Glomerular visceral epithelial cell (primary cell): ENCODE measurements around the gene FADS6.

Source experiments
- DNase-seq: peaks from one replicate; pipeline ENCODE4 v3.0.0-alpha.2; 2016; ENCODE audit errors: extremely low spot score

FADS6 gene, protein sequence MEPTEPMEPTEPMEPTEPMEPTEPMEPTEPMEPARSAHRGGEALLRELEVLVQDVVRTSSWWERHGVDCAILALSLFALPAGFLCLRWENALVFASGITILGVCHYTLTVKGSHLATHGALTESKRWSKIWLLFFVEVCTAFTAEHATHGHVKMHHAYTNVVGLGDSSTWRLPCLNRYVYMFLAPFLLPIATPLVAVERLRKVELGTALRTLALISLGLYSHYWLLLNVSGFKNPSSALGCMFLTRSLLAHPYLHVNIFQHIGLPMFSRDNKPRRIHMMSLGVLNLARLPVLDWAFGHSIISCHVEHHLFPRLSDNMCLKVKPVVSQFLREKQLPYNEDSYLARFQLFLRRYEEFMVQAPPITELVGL

DNA sequence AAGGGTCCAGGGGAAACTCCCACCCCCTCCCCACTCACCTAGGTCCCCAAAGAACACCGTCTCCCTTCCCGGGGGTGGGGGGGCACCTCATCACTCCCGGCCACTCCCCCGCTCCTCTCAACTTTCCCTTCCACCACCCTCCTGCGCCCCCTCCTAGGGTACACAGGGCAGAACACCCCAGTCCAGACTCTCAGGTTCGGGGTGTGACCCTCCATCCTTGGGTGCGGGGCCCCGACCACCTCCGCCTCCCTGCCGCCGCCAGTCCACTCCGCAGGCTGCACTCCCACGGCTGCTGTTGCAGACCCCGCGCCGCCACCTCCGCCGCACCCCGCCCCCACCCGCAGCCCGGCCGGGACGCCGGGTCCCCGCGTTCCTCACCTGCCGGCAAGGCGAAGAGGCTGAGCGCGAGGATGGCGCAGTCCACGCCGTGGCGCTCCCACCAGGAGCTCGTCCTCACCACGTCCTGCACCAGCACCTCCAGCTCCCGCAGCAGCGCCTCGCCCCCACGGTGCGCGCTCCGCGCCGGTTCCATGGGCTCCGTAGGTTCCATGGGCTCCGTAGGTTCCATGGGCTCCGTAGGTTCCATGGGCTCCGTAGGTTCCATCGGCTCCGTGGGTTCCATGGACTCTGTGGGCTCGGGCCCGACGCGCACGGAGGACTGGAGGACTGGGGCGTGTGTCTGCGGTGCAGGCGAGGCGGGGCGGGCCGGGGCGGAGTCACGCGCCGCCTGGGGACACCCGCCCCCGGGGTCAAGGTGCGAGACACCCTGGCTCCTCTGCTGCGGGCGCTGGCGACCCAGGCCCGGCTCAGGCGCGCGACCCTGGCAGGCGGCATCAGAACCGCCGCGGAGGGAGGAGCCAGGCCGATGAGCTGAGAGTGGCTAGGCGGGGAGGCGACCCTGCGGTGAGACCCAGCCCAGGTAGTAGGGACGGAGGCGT, at the start of gene FADS6:
TSS of gene FADS6 (minus strand) at position 660 of the 938 bp plus-strand sequence. CDS start at position 622, 38 bp downstream.
- DNase-seq = no peak

DNA sequence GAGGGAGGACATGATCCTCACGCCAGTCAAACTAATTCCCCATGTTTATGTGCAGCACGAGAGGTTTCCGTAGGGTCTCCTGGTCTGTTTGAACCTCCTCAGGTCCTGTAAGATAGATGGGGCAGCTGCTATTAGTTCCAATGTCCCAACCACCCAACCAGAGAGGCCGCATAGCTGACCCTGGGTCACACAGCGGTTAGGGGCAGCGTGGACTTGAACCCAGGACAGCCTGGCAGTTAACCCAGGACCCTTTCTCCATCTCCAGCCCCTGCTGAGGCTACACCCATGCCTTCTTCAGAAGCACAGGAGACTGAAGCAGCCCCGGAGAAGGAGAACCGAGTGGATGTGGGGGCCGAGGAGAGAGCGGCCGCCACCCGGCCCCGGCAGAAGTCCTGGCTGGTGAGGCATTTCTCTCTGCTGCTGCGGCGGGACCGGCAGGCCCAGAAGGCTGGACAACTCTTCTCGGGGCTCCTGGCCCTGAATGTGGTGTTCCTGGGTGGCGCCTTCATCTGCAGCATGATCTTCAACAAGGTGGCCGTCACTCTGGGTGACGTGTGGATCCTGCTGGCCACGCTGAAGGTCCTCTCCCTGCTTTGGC, 47.8 kb upstream of the FADS6 start:
- DNase-seq = no peak

DNA sequence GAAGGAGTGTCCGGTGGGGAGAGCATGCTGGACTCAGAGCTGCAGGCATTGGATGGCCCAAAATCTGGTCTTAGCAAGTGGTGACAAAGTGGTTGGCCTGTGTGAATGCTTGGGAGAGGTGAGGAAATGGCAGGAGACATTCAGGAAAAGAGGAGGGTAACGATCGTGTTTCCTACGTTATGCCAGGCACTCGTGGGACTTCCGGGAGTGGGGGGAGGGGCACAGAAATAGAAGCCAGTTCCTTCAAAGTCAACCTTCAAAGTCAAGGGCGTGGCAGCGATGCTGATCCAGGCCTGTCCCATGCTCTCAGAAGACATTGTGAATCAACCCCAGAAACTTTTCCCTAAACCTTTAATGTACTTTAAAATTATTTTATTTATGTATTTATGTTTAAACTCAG, 46.1 kb upstream of the FADS6 start:
- no peak for DNase-seq

DNA sequence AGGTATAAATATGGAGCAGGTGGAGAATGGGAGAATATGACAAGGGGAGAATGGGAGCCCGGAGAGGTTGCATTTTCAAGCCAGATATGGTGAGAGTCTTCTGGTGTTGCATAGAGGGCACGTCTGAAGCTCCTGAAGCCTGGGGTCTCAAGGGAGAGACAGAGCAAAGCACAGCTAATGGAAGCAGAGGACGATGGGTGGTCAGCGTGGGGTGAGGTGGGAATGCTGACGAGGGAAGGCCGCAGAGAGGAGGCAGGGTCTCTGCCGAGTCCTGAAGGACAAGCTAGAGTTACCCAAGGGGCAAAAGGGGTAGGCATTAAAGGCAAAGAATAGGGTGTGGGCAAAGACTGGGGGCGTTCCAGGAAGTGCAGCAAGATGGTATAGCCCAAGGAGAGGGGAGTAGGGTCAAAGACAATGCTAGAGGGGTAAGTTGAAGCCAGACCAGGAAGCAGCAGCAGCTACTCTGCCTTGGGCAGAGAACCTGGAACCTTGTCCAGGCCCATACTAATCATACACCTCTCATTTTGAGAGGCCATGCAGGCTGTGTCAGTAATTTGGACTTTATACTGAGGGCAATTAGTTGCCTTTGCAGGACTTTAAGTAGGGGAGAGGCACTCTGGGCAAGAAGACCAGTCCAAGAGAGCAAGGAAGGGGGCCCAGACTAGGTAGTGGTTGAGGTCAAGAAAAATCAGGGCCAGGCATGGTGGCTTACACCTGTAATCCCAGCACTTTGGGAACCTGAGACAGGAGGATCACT, 44.9 kb upstream of the FADS6 start:
- DNase-seq = no peak

DNA sequence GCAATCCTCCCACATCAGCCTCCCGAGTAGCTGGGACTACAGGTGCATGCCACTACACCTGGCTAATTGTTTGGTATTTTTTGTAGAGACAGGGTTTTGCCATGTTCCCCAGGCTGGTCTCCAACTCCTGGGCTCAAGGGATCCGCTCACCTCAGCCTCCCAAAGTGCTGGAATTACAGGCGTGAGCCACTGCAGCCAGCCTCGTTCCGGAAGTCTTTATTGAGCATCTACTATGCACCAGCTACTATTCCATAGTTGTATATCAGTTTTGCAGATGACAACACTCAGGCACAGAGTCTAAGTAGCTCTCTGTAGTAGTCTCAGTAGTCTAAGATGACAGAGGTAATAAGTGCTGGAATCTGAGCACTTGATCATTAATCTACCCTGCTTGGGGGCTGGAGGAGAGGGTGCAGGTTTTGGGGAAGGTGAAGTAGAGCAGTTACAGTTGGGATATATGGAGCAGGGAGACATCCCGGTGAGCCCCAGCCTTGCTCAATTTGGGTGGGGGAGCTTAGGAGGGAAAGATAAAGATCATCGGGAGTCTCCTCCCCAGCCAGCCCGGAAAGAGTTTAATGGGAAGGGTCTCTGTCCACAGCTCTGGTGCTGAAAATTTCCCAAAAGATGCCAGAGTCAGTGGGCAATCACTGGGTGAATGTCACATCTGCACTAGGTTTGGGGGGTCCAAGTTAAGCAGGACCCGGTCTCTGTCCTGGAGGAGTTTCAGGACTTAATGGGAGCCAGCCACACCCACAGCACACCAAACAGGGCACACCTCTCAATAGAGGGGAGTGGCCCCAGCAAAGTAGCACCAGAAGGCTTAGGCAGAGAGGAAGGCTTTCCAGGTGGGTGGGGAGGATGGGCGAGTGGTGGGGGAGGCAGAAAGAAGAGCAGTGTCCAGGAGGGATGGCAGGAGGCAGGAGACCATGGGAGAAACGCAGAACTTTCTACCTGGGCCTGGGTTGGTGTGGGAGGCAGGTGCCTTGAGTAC, 43.9 kb upstream of the FADS6 start:
- no peak for DNase-seq

DNA sequence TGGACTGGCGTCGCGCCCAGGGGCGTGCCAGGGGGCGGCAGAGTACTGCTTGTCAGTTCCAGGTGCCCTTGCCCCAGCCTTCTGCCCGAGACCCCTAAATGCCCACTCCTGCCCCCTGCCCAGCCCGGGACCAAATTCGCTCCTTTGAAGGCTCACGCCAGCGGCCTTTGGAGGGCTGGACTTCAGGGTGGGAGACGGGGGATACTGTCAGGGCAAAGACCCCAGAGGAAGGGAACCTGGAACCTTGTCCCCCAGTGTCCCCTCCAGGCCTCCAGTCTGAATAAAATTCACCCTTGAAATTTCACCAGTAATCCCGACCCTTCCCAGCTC, 43.0 kb upstream of the FADS6 start:
- no peak for DNase-seq

DNA sequence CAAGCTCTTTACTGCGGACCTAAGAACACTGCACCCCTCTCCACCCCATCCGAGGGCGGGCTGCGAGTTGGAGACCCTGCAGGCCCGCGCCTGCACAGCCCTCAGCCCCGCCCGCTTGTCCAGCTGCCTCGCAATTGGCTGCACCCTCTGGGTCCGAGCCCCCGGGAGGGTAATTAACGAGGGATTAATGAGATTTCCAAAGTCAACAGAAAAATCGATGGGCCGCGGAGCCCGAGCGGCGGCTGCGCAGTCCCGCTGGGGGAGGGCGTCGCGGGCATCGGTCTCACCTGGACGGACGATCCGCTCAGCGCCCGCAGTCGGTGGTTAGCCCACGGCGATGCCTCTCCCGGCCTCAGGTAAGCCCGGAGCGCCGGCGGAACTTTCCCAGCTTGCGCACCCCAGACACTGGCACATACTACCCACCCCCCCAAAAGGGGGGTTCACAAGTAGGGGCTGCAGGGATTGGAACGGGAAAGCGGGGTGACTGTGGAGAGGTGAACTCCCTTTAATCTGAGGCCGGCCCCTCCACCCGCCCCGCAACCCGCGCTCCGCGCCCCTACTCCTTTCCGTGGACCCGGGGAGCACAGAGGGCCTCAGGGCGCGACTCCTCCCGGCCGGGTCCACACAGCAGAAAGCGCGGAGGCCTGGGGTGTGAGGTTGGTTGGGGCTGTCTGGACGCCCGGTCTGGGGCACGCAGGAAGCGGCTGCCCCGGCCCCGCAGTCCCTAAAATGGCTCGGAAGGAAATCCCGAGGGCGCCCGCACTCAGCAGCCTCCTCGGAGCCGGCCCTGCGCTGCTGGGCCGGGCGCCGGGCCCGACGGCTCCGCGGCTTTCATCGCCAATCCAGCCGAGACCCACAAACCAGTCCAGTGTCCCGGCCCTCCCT, 42.4 kb upstream of the FADS6 start, which contains the start of gene OTOP3:
TSS of gene OTOP3 (plus strand) at position 314 of the 885 bp plus-strand sequence. CDS start at position 338, 24 bp downstream.
- DNase-seq = no peak

DNA sequence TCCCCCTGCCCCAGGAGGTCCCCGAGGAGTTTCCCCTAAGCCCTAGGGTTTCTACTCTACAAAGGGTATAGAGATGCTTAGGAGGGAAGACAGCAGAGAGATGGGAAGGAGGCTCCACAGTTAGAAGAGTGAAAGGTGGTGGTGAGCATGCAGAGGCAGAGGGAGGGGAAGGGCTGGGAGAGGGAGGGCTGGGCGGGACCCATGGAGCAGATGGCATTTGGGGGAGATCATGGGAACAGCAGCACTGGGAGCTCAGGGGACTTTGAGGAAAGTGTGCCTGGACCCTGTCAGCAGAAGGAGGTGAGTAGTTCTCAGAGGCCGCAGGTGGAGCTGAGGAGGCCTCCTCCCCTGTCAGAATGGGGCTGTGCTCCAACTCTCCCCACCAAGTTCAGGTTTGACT, 41.6 kb upstream of the FADS6 start:
- DNase-seq = no peak

DNA sequence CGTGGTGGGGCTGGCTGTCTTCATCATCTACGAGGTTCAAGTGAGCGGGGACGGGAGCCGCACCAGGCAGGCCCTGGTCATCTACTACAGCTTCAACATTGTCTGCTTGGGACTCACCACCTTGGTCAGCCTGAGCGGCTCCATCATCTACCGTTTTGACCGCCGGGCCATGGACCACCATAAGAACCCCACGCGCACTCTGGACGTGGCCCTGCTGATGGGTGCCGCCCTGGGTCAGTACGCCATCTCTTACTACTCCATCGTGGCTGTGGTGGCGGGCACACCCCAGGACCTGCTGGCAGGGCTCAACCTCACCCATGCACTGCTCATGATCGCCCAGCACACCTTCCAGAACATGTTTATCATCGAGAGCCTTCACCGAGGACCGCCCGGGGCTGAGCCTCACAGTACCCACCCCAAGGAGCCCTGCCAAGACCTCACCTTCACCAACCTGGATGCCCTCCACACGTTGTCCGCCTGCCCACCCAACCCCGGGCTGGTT, 37.2 kb upstream of the FADS6 start:
- DNase-seq = no peak

DNA sequence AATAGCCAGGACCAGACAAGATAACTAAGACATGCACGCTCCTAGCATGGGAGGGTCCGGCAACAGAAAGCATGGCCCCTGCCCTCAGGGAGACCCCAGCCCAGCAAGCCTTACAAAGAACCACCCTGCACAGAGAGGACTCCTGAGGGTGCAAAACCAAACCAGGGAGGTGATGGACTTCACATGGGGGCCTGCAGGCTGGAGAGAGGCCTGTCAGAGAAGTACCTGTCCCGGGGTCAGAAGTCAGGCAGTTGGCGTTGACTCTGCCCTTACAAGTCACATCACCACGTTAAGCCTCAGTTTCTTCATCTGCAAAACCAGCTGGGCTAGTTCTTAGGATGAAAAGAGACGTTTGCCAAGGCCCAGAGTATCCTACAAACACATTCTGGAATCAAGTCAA, 35.4 kb upstream of the FADS6 start:
- DNase-seq = no peak

DNA sequence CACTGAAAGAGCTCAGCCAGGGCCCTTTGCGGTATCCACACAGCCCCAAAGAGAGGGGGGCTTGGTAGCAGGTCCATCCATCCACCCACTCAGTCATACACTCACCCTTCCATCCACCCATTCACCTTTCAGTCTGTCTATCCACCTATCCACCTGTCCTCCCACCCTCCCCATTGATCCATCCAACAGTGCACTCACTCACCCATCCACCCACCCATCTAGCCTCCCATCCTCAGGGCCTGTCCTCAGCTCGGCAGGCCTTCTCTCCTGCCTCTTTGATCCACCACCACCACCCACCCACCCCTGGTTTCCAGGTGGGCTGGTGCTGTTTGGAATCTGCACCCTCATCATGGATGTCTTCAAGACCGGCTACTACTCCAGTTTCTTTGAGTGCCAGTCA, 31.8 kb upstream of the FADS6 start:
- no peak for DNase-seq

DNA sequence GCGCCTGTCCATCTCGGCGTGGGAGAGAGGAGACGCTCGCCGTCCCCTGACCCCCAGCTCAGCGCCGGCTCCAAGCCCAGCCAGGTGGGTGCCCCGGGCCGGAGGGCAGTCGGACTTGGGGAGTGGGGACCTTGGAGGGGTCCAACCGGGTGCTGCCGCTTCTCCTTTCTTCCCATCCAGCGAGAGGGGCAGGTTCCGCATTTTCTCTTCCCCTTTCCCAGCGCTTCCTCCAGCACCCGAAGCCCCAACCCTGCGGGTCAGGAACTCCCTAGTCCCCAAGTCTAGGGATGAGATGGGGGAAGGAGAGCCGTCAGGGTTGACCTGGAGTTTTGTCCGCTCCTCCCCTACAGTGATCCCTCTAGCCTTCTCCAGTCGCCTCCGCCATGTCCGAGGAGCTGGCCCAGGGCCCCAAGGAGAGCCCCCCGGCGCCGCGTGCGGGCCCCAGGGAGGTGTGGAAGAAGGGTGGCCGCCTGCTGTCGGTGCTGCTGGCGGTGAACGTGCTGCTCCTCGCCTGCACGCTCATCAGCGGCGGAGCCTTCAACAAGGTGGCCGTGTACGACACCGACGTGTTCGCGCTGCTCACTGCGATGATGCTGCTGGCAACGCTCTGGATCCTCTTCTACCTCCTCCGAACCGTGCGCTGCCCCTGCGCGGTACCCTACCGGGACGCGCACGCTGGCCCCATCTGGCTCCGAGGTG, 31.0 kb upstream of the FADS6 start, which contains the start of gene OTOP2:
TSS of gene OTOP2 (plus strand) at position 24 of the 699 bp plus-strand sequence. CDS start at position 384, 360 bp downstream.
- no peak for DNase-seq

DNA sequence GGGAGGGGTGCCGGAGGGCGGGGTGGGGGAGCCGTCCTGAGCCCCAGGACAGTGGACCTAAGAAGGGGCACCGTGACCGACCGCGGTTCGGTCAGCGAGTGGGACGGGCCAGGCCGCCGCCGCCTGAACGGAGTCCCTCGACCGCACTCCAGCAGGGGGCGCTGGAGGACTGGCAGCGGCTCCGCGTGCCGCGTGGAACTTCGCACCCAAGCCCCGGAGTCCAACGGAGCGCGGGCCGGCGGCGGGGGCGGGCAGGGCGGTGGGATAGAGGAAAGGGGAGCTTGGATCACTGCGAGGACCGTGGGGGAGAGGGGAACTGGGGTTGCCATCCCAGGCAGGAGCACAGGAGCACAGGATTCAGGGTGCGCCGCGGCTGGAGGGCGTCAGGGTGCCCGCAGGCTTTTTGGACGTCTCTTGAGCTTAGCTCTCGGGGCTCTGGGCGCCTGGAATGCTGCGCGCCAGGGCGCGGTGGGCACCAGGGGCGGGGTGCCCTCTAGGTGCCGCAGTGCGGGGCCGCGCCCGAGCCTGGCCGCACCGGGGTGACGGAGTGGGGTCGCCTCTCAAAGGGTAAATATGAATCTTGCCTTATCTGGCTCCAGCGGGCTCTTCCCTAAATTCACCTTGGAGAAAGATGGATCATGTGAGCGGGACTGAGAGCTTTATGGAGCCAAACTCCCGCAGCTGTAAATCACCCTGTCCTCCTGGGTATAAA, 30.3 kb upstream of the FADS6 start:
- peak; percentile 53 for DNase-seq

DNA sequence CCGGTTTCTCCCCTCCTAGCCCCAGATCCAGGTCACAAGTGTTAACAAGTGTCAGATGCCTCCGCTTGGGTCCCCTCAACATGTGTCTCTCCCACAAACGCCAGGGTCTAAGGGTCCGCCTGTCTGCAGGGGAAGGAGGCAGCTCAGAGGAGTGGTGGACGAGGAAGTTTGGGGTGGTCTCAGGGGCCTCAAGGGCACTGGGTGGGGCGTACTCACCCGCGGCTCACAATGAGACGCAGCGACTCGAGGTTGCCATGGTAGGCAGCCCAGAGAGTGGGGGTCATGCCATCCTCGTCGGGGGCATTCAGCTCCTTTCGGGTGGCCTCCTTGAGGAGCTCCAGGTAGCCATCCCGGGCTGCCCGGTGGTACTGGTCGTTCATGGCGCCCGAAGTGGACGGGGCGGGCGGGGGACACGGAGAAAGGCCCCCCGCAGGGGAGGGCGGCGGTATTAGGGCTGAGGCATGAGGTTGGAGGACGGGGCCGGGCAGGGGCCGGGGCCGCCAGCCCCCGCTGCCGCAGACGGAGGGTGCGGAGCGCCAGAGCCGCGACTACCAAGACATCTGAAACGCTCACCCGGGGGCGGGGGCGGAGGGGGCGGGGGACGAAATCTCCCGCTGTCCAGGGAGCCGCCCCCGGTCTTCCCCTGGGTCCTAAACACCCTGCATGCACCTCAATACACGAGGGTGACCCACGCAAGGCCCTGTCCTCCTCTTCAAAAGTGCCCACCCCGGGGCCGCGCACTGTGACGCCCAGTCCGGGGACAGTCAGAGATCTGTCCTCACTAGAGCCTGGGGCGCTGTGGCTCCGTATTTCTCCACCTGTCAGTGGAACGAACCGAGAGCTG, 29.5 kb upstream of the FADS6 start, which contains the start of gene USH1G:
TSS of gene USH1G (minus strand) at position 562 of the 844 bp plus-strand sequence. CDS start at position 380, 182 bp downstream.
- DNase-seq = no peak

DNA sequence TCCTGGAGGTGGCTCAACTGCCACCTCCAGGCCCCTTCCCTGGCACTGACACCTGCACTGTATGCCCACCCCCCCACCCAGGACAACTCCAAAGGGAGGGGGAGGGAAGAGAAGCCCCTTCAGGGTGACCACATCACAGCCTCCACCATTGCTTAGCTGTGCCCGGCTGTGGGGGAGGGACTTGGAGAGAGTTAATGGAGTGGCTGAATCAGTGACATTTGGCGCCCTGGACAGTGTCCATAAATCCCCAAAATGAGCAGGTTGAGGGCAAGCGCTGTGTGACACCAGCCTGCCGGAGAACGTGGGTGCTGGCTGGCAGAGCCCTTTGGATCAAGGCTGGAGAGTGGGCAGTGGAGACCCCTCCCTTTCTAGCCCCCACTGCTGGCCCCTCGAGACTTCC, 28.7 kb upstream of the FADS6 start:
- DNase-seq = no peak

DNA sequence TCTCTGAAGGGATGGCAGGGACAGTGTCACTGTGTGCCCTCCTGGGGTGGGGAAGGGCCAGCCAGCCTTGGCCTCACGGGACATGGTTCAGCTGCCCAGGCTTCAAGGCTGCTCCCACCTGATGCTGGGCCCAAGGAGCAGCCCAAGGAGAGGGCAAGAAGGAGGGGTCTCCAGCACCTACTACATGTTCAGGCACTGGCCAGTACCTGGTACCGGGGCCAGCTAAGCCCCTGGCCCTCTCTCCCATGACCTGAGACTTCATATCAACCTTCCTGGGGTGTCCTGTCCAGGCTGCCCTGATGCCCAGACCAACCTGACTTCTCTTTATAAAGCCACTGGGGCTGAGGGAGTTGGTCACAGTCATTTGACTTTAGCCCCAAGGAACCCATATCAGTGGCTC, 28.3 kb upstream of the FADS6 start:
- no peak for DNase-seq
